ENCODE results near the gene CREB5.

DNA sequence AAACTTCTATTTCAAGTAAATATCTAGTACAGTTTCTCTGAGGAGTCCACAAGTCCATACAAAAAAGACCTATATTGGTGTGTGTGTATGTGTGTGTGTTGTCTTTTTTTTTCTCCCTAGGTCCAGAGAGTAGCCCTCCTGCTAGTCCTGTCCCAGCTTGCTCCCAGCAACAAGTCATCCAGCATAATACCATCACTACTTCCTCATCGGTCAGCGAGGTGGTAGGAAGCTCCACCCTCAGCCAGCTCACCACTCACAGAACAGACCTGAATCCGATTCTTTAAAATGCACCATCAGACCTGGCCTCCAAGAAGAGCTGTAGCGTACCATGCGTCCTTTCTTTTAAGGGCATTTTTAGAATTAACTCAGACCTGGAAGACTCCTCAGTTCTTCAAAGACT lies 406.7 kb downstream of the CREB5 start:
- TF ChIP-seq POLR2A (IDR thresholded peaks at IDR 0.05) (no peak), CTCF (IDR thresholded peaks at IDR 0.05) (no peak)
